Skeletal muscle tissue (tissue), 4 donors: ENCODE measurements around the gene FAM9B. TPM values are rescaled to one million over a fixed set of nuclear protein-coding genes. Genes with fewer than 3 reads are reported as not detected.
"Not testable (repeated sequence)": the region's sequence is repeated elsewhere in the genome, so short reads cannot be mapped to it uniquely, and the experiment has no call there.

Experiments used
- H3K27ac ChIP-seq: one replicate; pipeline ENCODE4 v1.7.0; 2013; ENCODE audit warnings: mild to moderate bottlenecking, low read depth, low read length, inconsistent platforms
- H3K27me3 ChIP-seq, 3 donors: one replicate each; pipeline ENCODE4 v1.7.0; 2013; ENCODE audit warnings: low read length in 3 of 3; ENCODE audit not compliant: control insufficient read depth in 3 of 3, insufficient read depth in 3 of 3
- H3K36me3 ChIP-seq, 3 donors: one replicate each; pipeline ENCODE4 v1.7.0; 2013; ENCODE audit warnings: low read length in 3 of 3; ENCODE audit not compliant: control insufficient read depth in 3 of 3, insufficient read depth in 3 of 3
- H3K4me1 ChIP-seq, 3 donors: one replicate each; pipeline ENCODE4 v1.7.0; 2013; ENCODE audit warnings: low read length in 3 of 3, mild to moderate bottlenecking in 3 of 3; ENCODE audit not compliant: control insufficient read depth in 3 of 3, insufficient read depth in 3 of 3
- H3K4me3 ChIP-seq, 3 donors: one replicate each; pipeline ENCODE4 v1.7.0; 2013; ENCODE audit warnings: low read length in 3 of 3
- H3K9ac ChIP-seq, 3 donors: one replicate each; pipeline ENCODE4 v1.7.0; 2013; ENCODE audit warnings: low read length in 3 of 3, mild to moderate bottlenecking in 3 of 3, moderate library complexity in 2 of 3, low read depth in 1 of 3
- H3K9me3 ChIP-seq, 3 donors: one replicate each; pipeline ENCODE4 v1.7.0; 2013; ENCODE audit warnings: low read length in 3 of 3; ENCODE audit not compliant: control insufficient read depth in 3 of 3
- total RNA-seq: library from RNA; depleted of rRNA; stranded (reverse); fragments of >200 nt; gene quantifications from one replicate; pipeline ENCODE4 v1.2.3, GENCODE V29; 2014
- donor health status: Osteomylitis.

The FAM9B gene
- total RNA-seq, 1 donor from 2014 or later, result not detected

GRCh38 chrX:9050331-9050730 is 16.4 kb upstream of the FAM9B start:
- Histone ChIP-seq H3K9me3 (no peaks in the 10 kb centered on the region), H3K4me3 (no peak overlapping the region), H3K27ac (no peak overlapping the region), H3K27me3 (no peaks in the 10 kb centered on the region), H3K36me3 (no peaks in the 10 kb centered on the region), H3K9ac (no peak overlapping the region), H3K4me1 (no peaks in the 10 kb centered on the region)

DNA sequence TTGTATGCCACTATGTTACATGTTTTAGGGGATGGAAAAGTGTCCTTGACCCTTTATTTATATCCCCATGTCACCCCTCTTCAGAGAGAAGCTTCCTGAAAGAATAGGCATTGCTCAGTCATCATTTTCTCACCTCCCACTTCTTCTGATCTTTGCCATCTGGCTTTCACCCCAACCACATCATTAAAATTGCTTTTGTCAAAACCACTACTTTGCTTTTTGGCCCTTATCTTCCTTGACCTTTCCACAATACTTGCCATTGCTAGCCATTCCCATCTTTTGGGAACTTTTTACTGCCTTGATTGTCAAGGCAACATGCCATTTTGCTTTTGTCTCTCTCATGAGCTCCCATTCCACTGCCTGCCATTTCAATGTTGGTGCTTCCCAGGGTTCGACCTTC is 14.9 kb upstream of the FAM9B start:
- Histone ChIP-seq H3K27ac (no peak overlapping the region), H3K4me3 (no peak overlapping the region), H3K9me3 (no peaks in the 10 kb centered on the region), H3K36me3 (no peaks in the 10 kb centered on the region), H3K4me1 (no peaks in the 10 kb centered on the region), H3K9ac (no peak overlapping the region), H3K27me3 (no peaks in the 10 kb centered on the region)

GRCh38 chrX:9038244-9038643 is 4.3 kb upstream of the FAM9B start:
- peaks cover 0 to 4% (median 0%) of the 10 kb centered on the region in 3 donors for H3K9me3 ChIP-seq
- no peak overlapping the region for H3K4me3 ChIP-seq
- no peaks in the 10 kb centered on the region for H3K4me1 ChIP-seq

DNA sequence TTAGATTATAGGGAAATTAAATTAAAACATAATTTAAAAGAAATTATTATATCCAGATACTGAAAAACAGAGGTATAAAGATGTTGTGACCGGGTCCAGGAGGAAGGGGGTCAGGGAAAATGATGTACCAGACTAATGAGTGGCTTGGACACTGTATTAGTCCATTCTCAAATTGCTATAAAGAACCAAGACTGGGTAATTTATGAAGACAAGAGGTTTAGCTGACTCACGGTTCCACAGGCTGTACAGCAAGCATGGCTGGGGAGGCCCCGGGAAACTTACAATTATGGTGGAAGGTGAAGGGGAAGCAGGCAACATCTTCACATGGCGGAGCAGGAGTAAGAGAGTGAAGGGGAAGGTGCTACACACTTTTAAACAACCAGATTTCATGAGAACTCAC is 3.4 kb upstream of the FAM9B start:
- Histone ChIP-seq H3K27me3 (no peaks in the 10 kb centered on the region), H3K36me3 (no peaks in the 10 kb centered on the region), H3K9ac (no peak overlapping the region), H3K4me1 (no peaks in the 10 kb centered on the region), H3K27ac (no peak overlapping the region), H3K4me3 (no peak overlapping the region), H3K9me3 (peaks cover 0 to 4% (median 0%) of the 10 kb centered on the region in 3 donors)

More at GRCh38 chrX:9038244-9038643, 4.3 kb upstream of the FAM9B start:
- Histone ChIP-seq H3K36me3 (no peaks in the 10 kb centered on the region), H3K27me3 (no peaks in the 10 kb centered on the region), H3K9ac (no peak overlapping the region), H3K27ac (no peak overlapping the region)

GRCh38 chrX:9033586-9033985 is 341 bp downstream of the FAM9B start:
- Histone ChIP-seq H3K9ac (no peak overlapping the region), H3K4me3 (no peak overlapping the region), H3K4me1 (no peaks in the 10 kb centered on the region), H3K9me3 (no peaks in the 10 kb centered on the region), H3K27me3 (no peaks in the 10 kb centered on the region), H3K27ac (no peak overlapping the region), H3K36me3 (no peaks in the 10 kb centered on the region)

GRCh38 chrX:9033179-9033578 is 748 bp downstream of the FAM9B start:
- Histone ChIP-seq H3K9me3 (no peaks in the 10 kb centered on the region), H3K9ac (no peak overlapping the region), H3K27ac (no peak overlapping the region), H3K4me1 (no peaks in the 10 kb centered on the region), H3K27me3 (no peaks in the 10 kb centered on the region), H3K36me3 (no peaks in the 10 kb centered on the region), H3K4me3 (no peak overlapping the region)

- Histone ChIP-seq H3K27me3 (no peaks in the 10 kb centered on the region), H3K4me1 (no peaks in the 10 kb centered on the region), H3K4me3 (no peak overlapping the region), H3K9ac (no peak overlapping the region), H3K9me3 (no peaks in the 10 kb centered on the region), H3K36me3 (no peaks in the 10 kb centered on the region), H3K27ac (no peak overlapping the region)
These were observed 10.6 kb downstream of the FAM9B start for GRCh38 chrX:9023293-9023692.

DNA sequence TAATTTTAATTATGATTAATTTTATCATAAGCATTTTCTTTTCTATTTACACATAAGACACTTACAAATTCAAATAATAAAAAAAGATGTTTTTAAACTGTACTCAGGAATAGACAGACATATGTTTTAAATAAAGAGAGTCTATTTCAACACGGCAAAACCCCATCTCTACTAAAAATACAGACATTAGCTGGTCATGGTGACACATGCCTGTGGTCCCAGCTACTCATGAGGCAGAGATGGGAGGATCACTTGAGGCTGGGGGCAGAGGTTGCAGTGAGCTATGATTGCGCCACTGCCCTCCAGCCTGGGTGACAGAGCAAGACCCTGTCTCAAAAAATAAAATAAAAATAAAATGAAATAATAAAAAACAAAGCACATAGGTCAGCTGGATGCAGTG is 14.8 kb downstream of the FAM9B start:
- Histone ChIP-seq H3K36me3 (no peaks in the 10 kb centered on the region), H3K27ac (no peak overlapping the region), H3K27me3 (no peaks in the 10 kb centered on the region), H3K4me1 (no peaks in the 10 kb centered on the region), H3K9ac (no peak overlapping the region), H3K4me3 (no peak overlapping the region), H3K9me3 (no peaks in the 10 kb centered on the region)

DNA sequence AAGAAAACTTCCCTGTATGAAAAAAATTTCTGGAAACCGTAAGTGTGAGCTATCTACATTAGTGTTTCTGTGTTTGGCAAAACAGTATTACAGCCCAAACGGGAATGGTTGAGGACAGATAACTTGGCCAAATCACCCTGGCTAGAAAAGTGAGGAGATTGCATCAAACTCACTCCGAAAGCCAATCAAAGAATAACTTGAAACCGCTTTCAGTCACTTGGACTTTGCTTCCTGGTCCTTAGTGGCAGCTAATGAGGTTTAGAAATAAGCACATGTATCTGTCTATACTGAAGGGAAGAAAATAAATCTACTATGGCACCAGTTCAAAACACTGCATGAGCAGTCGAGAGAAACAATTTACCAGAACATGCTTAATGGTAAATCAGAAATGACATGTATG is 15.6 kb downstream of the FAM9B start:
- H3K4me3 ChIP-seq, H3K27me3 ChIP-seq, H3K9me3 ChIP-seq, H3K27ac ChIP-seq, H3K36me3 ChIP-seq, H3K9ac ChIP-seq, H3K4me1 ChIP-seq: not testable (repeated sequence)

- Histone ChIP-seq H3K4me1 (peaks cover 0 to 3% (median 2%) of the 10 kb centered on the region in 3 donors), H3K27ac (no peak overlapping the region), H3K9ac (no peak overlapping the region), H3K4me3 (peak overlapping the region in 1 of 3 donors; percentile 15), H3K9me3 (no peaks in the 10 kb centered on the region), H3K36me3 (no peaks in the 10 kb centered on the region), H3K27me3 (no peaks in the 10 kb centered on the region)
These were observed 30.9 kb downstream of the FAM9B start for GRCh38 chrX:9003041-9003440.

DNA sequence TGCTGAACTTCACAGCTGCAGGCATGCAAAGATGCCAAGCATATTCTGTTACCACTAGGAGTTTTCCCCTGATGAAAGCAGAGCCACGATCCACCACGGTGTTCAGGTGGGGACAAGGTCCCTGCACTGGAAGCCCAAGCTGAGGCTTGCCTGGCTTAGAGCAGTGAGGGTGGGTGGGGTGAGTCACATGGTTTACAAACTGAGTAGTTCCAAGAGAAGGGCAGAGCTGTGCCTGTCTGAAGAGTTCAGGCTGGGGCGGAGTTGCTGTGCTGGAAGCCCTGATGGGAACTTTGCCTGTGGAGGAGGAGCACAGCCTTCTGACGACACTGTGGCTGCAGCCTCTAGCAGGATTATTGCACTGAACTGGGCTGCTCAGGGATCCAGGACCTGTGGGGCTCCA is 45.5 kb downstream of the FAM9B start:
- Histone ChIP-seq H3K4me1 (peaks cover 0 to 4% (median 0%) of the 10 kb centered on the region in 3 donors), H3K36me3 (no peaks in the 10 kb centered on the region), H3K27me3 (no peaks in the 10 kb centered on the region), H3K27ac (no peak overlapping the region), H3K4me3 (peak overlapping the region in 1 of 3 donors; percentile 6), H3K9me3 (no peaks in the 10 kb centered on the region), H3K9ac (no peak overlapping the region)
